GM18520 (cell line): ENCODE data around the gene CIB1.

Experiments used
- ATAC-seq: cut with Tn5 transposase; IDR thresholded peaks from one replicate; pipeline ENCODE4 v1.9.1; 2021; ENCODE audit not compliant: unreplicated experiment

CIB1 gene

GRCh38 chr15:90219421-90220141 lies 14.2 kb downstream of the CIB1 start:
- ATAC-seq: no peak

GRCh38 chr15:90217671-90218394 lies 15.9 kb downstream of the CIB1 start:
- ATAC-seq: no peak

GRCh38 chr15:90214553-90215196 lies 19.1 kb downstream of the CIB1 start:
- ATAC-seq: no peak

- ATAC-seq: no peak
Observed at GRCh38 chr15:90213818-90214204, 19.9 kb downstream of the CIB1 start.

GRCh38 chr15:90213122-90213817 lies 20.5 kb downstream of the CIB1 start:
- ATAC-seq: peak; percentile 28

GRCh38 chr15:90212221-90213098 lies 21.3 kb downstream of the CIB1 start:
- peak; percentile 34 for ATAC-seq

- ATAC-seq: no peak
Observed at GRCh38 chr15:90211440-90212143, 22.1 kb downstream of the CIB1 start.

GRCh38 chr15:90211009-90211408 lies 22.7 kb downstream of the CIB1 start:
- no peak for ATAC-seq

- no peak for ATAC-seq
Observed at GRCh38 chr15:90210593-90210992, 23.1 kb downstream of the CIB1 start.

GRCh38 chr15:90209591-90209990 lies 24.1 kb downstream of the CIB1 start:
- ATAC-seq: no peak

- ATAC-seq: no peak
Observed at GRCh38 chr15:90208356-90208755, 25.4 kb downstream of the CIB1 start.

- ATAC-seq: no peak
Observed at GRCh38 chr15:90207252-90207651, 26.5 kb downstream of the CIB1 start.

GRCh38 chr15:90205886-90206285 lies 27.9 kb downstream of the CIB1 start:
- ATAC-seq: no peak

GRCh38 chr15:90205050-90205848 lies 28.5 kb downstream of the CIB1 start:
- no peak for ATAC-seq

GRCh38 chr15:90203922-90204321 lies 29.8 kb downstream of the CIB1 start:
- ATAC-seq: no peak

- no peak for ATAC-seq
Observed at GRCh38 chr15:90203473-90203872, 30.3 kb downstream of the CIB1 start.

GRCh38 chr15:90202929-90203328 lies 30.8 kb downstream of the CIB1 start:
- ATAC-seq: no peak

- no peak for ATAC-seq
Observed at GRCh38 chr15:90201944-90202375, 31.8 kb downstream of the CIB1 start.
